Vagina (tissue), 2 donors: Measurements from ENCODE around the gene PBRM1.

Source experiments
- POLR2A ChIP-seq, 2 donors: fragments of 450-650 bp; IDR thresholded peaks; one replicate each; pipeline ENCODE4 v1.6.1; 2017; ENCODE audit warnings: antibody characterized with exemption in 2 of 2, mild to moderate bottlenecking in 2 of 2, moderate library complexity in 2 of 2
- POLR2AphosphoS5 ChIP-seq, 2 donors: sonication (generic); formaldehyde crosslinking; IDR thresholded peaks; one replicate each; pipeline ENCODE4 v1.9.0; 2017; ENCODE audit warnings: antibody characterized with exemption in 2 of 2, mild to moderate bottlenecking in 2 of 2, low read depth in 1 of 2; ENCODE audit not compliant: insufficient read depth in 1 of 2
- TF ChIP-seq, protein P1 (sequence below), 3 experiments: fragments of 450-650 bp in 2 of 3; fragments of 200-600 bp in 1 of 3; sonication (generic) in 1 of 3; IDR thresholded peaks; one replicate each; pipeline ENCODE4 v1.5.1; 2017 to 2019; ENCODE audit warnings: antibody characterized with exemption in 3 of 3, mild to moderate bottlenecking in 2 of 3, moderate library complexity in 2 of 3

DNA sequence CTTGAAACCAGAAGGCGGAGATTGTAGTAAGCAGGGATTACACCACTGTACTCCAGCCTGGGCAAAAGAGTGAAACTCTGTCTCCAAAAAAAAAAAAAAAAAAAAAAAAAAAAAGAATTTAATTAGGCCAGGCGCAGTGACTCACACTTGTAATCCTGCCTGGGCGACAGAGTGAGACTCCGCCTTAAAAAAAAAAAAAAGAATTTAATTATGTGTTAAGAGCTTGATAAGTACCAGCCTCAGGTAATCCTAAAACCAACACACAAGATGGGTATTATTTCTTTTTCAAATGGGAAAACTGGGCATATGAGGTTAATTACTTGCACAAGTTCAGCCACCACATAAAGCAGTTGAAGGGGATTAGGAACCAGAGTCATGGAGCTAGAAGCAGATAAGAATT lies 49.0 kb downstream of the PBRM1 start:
- TF ChIP-seq, protein P1, sequence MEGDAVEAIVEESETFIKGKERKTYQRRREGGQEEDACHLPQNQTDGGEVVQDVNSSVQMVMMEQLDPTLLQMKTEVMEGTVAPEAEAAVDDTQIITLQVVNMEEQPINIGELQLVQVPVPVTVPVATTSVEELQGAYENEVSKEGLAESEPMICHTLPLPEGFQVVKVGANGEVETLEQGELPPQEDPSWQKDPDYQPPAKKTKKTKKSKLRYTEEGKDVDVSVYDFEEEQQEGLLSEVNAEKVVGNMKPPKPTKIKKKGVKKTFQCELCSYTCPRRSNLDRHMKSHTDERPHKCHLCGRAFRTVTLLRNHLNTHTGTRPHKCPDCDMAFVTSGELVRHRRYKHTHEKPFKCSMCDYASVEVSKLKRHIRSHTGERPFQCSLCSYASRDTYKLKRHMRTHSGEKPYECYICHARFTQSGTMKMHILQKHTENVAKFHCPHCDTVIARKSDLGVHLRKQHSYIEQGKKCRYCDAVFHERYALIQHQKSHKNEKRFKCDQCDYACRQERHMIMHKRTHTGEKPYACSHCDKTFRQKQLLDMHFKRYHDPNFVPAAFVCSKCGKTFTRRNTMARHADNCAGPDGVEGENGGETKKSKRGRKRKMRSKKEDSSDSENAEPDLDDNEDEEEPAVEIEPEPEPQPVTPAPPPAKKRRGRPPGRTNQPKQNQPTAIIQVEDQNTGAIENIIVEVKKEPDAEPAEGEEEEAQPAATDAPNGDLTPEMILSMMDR (IDR thresholded peaks at IDR 0.05) = no peak
- TF ChIP-seq POLR2AphosphoS5 (IDR thresholded peaks at IDR 0.05; ENCODE audit: insufficient read depth in 1 of 2, low read depth in 1 of 2) (no peak), POLR2A (IDR thresholded peaks at IDR 0.05) (no peak)
